ENCODE measurements around the gene TWIST1.

- no peak for TF ChIP-seq CTCF (conservative IDR thresholded peaks at IDR 0.05; ENCODE audit: low read length)
- no peak for TF ChIP-seq EZH2phosphoT487 (IDR thresholded peaks at IDR 0.05; ENCODE audit: borderline replicate concordance)
Measured at GRCh38 chr7:19113855-19114550, 3.4 kb downstream of the TWIST1 start.
